Measurements from ENCODE around the gene MTG2. TPM values are rescaled to one million over a fixed set of nuclear protein-coding genes. Genes with fewer than 3 reads are reported as not detected.
A peak's percentile ranks its signal among the peaks of the same experiment; 100 is the strongest.

MTG2 gene
- total and polyA plus RNA-seq, 11 donors: 20.7 to 40.7 (median 27.9) TPM

- Histone ChIP-seq H3K27ac (no peak overlapping the region), H3K4me1 (peaks cover 0 to 16% (median 9%) of the 10 kb centered on the region in 12 donors), H3K9me3 (no peaks in the 10 kb centered on the region), H3K4me3 (no peak overlapping the region), H3K36me3 (peaks cover 0 to 54% (median 41%) of the 10 kb centered on the region in 9 donors), H3K27me3 (no peaks in the 10 kb centered on the region)
- intact Hi-C loops (cut with DNase I): loop anchor here in 3 of 10 donors (5.0 kb wide), 2 partner anchors 132 to 147 kb away; no protein-coding TSS in a partner anchor
- no peak for TF ChIP-seq POLR2A (IDR thresholded peaks at IDR 0.05)
- no peak for TF ChIP-seq CTCF (IDR thresholded peaks at IDR 0.05)
- peak in 1 of 5 donors; percentile 31 for DNase-seq
- 83 to 89% (median 88%) methylated on average over 7 to 11 of the region's 11 CpGs for WGBS, 4 donors
- ATAC-seq: no peak
Observed at GRCh38 chr20:62159052-62159451, 23.8 kb upstream of the MTG2 start.

- TF ChIP-seq CTCF (IDR thresholded peaks at IDR 0.05) (no peak), POLR2A (IDR thresholded peaks at IDR 0.05) (no peak)
- H3K9me3 ChIP-seq: no peaks in the 10 kb centered on the region
- H3K4me3 ChIP-seq: no peak overlapping the region
- 77 to 85% (median 84%) methylated on average over 14 of the region's 14 CpGs for WGBS, 4 donors
- ATAC-seq: no peak
- H3K27ac ChIP-seq: no peak overlapping the region
- no peaks in the 10 kb centered on the region for H3K27me3 ChIP-seq
- intact Hi-C loops (cut with DNase I): loop anchor here in 3 of 10 donors (5.0 kb wide), 2 partner anchors 133 to 148 kb away; no protein-coding TSS in a partner anchor
- H3K36me3 ChIP-seq: peaks cover 0 to 55% (median 45%) of the 10 kb centered on the region in 9 donors
- peak in 1 of 5 donors; percentile 44 for DNase-seq
- H3K4me1 ChIP-seq: peaks cover 0 to 16% (median 9%) of the 10 kb centered on the region in 12 donors
Observed at GRCh38 chr20:62159839-62160238, 23.0 kb upstream of the MTG2 start.

- no peak overlapping the region for H3K4me3 ChIP-seq
- no peaks in the 10 kb centered on the region for H3K9me3 ChIP-seq
- intact Hi-C loops (cut with DNase I): no loop called here
- peaks cover 0 to 55% (median 49%) of the 10 kb centered on the region in 9 donors for H3K36me3 ChIP-seq
- H3K27ac ChIP-seq: no peak overlapping the region
- ATAC-seq (no peak), DNase-seq (no peak)
- H3K4me1 ChIP-seq: peaks cover 0 to 16% (median 9%) of the 10 kb centered on the region in 12 donors
- TF ChIP-seq CTCF (IDR thresholded peaks at IDR 0.05): no peak
- TF ChIP-seq POLR2A (IDR thresholded peaks at IDR 0.05): no peak
- WGBS, 4 donors: 88 to 96% (median 95%) methylated on average over 8 to 9 of the region's 9 CpGs
- H3K27me3 ChIP-seq: no peaks in the 10 kb centered on the region
Observed at GRCh38 chr20:62160253-62160652, 22.6 kb upstream of the MTG2 start.

- Histone ChIP-seq H3K27me3 (no peaks in the 10 kb centered on the region), H3K36me3 (peaks cover 0 to 60% (median 55%) of the 10 kb centered on the region in 9 donors), H3K4me3 (no peak overlapping the region), H3K27ac (no peak overlapping the region), H3K9me3 (no peaks in the 10 kb centered on the region), H3K4me1 (peaks cover 0 to 16% (median 9%) of the 10 kb centered on the region in 12 donors)
- peak in 1 of 5 donors; percentile 20 for DNase-seq
- intact Hi-C loops (cut with DNase I): no loop called here
- WGBS, 4 donors: 86 to 94% (median 90%) methylated on average over 17 of the region's 17 CpGs
- TF ChIP-seq POLR2A (IDR thresholded peaks at IDR 0.05): no peak
- TF ChIP-seq CTCF (IDR thresholded peaks at IDR 0.05): no peak
- no peak for ATAC-seq
Observed at GRCh38 chr20:62160876-62161275, 22.0 kb upstream of the MTG2 start.
